ENCODE measurements around the gene DCLRE1B. TPM values are rescaled to one million over a fixed set of nuclear protein-coding genes. Genes with fewer than 3 reads are reported as not detected.

Gene DCLRE1B
- total and polyA plus RNA-seq, 9 of the 15 experiments (the other 6 are each of a cell fraction or from before 2014, with no cell fraction given), result 10.6 to 28.8 (median 17.2) TPM

DNA sequence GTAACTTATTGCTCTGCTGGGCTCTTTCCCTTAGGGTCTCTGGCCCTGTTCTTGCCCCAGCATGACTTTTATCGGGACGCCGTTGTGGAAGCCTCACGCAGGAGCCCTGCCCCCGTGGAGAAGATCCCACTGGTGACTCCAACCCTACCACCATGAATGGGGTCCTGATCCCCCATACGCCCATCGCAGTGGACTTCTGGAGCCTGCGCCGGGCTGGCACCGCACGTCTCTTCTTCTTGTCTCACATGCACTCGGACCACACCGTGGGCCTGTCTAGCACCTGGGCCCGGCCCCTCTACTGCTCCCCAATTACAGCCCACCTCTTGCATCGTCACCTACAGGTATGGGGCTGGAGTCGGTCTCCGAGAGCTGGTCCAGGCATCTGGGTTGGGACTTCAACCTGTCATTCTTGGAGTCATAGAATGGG, 322 bp downstream of the DCLRE1B start (continued):
- no peak for TF ChIP-seq WHSC1 (IDR thresholded peaks at IDR 0.05; ENCODE audit: low read length)
- TF ChIP-seq, protein P1, sequence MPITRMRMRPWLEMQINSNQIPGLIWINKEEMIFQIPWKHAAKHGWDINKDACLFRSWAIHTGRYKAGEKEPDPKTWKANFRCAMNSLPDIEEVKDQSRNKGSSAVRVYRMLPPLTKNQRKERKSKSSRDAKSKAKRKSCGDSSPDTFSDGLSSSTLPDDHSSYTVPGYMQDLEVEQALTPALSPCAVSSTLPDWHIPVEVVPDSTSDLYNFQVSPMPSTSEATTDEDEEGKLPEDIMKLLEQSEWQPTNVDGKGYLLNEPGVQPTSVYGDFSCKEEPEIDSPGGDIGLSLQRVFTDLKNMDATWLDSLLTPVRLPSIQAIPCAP (CRISPR knock-in tag; IDR thresholded peaks at IDR 0.05; ENCODE audit: borderline replicate concordance), result no peak
- no peak for TF ChIP-seq ZNF668 (CRISPR knock-in tag; IDR thresholded peaks at IDR 0.05)
- TF ChIP-seq PPARD (CRISPR knock-in tag; IDR thresholded peaks at IDR 0.05), result no peak
- TF ChIP-seq KDM2B (CRISPR knock-in tag; IDR thresholded peaks at IDR 0.05), result no peak
- TF ChIP-seq BRD9 (IDR thresholded peaks at IDR 0.05; ENCODE audit: low read depth, partially characterized antibody), result peak; percentile 46
- TF ChIP-seq ZNF830 (CRISPR knock-in tag; IDR thresholded peaks at IDR 0.05), result no peak
- TF ChIP-seq, protein P2, sequence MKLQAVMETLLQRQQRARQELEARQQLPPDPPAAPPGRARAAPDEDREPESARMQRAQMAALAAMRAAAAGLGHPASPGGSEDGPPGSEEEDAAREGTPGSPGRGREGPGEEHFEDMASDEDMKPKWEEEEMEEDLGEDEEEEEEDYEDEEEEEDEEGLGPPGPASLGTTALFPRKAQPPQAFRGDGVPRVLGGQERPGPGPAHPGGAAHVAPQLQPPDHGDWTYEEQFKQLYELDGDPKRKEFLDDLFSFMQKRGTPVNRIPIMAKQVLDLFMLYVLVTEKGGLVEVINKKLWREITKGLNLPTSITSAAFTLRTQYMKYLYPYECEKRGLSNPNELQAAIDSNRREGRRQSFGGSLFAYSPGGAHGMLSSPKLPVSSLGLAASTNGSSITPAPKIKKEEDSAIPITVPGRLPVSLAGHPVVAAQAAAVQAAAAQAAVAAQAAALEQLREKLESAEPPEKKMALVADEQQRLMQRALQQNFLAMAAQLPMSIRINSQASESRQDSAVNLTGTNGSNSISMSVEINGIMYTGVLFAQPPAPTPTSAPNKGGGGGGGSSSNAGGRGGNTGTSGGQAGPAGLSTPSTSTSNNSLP (IDR thresholded peaks at IDR 0.05; ENCODE audit: borderline replicate concordance, low read depth, low read length), result no peak
- TF ChIP-seq ELF1 (tag; IDR thresholded peaks at IDR 0.05), result no peak
- TF ChIP-seq ZNF778 (CRISPR knock-in tag; IDR thresholded peaks at IDR 0.05), result no peak
- TF ChIP-seq, protein P3, sequence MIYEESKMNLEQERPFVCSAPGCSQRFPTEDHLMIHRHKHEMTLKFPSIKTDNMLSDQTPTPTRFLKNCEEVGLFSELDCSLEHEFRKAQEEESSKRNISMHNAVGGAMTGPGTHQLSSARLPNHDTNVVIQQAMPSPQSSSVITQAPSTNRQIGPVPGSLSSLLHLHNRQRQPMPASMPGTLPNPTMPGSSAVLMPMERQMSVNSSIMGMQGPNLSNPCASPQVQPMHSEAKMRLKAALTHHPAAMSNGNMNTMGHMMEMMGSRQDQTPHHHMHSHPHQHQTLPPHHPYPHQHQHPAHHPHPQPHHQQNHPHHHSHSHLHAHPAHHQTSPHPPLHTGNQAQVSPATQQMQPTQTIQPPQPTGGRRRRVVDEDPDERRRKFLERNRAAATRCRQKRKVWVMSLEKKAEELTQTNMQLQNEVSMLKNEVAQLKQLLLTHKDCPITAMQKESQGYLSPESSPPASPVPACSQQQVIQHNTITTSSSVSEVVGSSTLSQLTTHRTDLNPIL (CRISPR knock-in tag; IDR thresholded peaks at IDR 0.05), result no peak
- TF ChIP-seq FOXM1 (IDR thresholded peaks at IDR 0.05; ENCODE audit: low read depth), result no peak
- TF ChIP-seq FOXM1 (CRISPR knock-in tag; IDR thresholded peaks at IDR 0.05; ENCODE audit: low read depth), result no peak
- TF ChIP-seq, protein P4, sequence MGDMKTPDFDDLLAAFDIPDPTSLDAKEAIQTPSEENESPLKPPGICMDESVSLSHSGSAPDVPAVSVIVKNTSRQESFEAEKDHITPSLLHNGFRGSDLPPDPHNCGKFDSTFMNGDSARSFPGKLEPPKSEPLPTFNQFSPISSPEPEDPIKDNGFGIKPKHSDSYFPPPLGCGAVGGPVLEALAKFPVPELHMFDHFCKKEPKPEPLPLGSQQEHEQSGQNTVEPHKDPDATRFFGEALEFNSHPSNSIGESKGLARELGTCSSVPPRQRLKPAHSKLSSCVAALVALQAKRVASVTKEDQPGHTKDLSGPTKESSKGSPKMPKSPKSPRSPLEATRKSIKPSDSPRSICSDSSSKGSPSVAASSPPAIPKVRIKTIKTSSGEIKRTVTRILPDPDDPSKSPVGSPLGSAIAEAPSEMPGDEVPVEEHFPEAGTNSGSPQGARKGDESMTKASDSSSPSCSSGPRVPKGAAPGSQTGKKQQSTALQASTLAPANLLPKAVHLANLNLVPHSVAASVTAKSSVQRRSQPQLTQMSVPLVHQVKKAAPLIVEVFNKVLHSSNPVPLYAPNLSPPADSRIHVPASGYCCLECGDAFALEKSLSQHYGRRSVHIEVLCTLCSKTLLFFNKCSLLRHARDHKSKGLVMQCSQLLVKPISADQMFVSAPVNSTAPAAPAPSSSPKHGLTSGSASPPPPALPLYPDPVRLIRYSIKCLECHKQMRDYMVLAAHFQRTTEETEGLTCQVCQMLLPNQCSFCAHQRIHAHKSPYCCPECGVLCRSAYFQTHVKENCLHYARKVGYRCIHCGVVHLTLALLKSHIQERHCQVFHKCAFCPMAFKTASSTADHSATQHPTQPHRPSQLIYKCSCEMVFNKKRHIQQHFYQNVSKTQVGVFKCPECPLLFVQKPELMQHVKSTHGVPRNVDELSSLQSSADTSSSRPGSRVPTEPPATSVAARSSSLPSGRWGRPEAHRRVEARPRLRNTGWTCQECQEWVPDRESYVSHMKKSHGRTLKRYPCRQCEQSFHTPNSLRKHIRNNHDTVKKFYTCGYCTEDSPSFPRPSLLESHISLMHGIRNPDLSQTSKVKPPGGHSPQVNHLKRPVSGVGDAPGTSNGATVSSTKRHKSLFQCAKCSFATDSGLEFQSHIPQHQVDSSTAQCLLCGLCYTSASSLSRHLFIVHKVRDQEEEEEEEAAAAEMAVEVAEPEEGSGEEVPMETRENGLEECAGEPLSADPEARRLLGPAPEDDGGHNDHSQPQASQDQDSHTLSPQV (IDR thresholded peaks at IDR 0.05), result 0 out of 2 replicates have a peak, but pooled peaks have one; percentile 12
- no peak for TF ChIP-seq CXXC5 (CRISPR knock-in tag; IDR thresholded peaks at IDR 0.05)
- TF ChIP-seq GABPB1 (CRISPR knock-in tag; IDR thresholded peaks at IDR 0.05), result no peak
- TF ChIP-seq TAF1 (IDR thresholded peaks at IDR 0.05; ENCODE audit: control insufficient read depth, extremely low read depth, insufficient read depth, low read length, severe bottlenecking), result no peak
- TF ChIP-seq ASH1L (IDR thresholded peaks at IDR 0.05; ENCODE audit: borderline replicate concordance, low read depth, partially characterized antibody), result no peak
- TF ChIP-seq GABPB2 (CRISPR knock-in tag; conservative IDR thresholded peaks at IDR 0.05), result no peak
- no peak for TF ChIP-seq HNRNPH1 (optimal IDR thresholded peaks at IDR 0.05; ENCODE audit: low read depth, low read length)
- no peak for TF ChIP-seq HNRNPUL1 (IDR thresholded peaks at IDR 0.05; ENCODE audit: low read length)
- no peak; the same call in 1 of the 2 replicates for TF ChIP-seq KAT7 (CRISPR knock-in tag; IDR thresholded peaks at IDR 0.05; ENCODE audit: borderline replicate concordance)

All from K562 (cell line).